Measurements from ENCODE around the gene ADGRA1. TPM values are rescaled to one million over a fixed set of nuclear protein-coding genes. Genes with fewer than 3 reads are reported as not detected.
"Not testable (repeated sequence)": the region's sequence is repeated elsewhere in the genome, so short reads cannot be mapped to it uniquely, and the experiment has no call there.

Gene ADGRA1
- total RNA-seq, 4 donors from 2014 or later = 0.13 to 0.40 (median 0.29) TPM

DNA sequence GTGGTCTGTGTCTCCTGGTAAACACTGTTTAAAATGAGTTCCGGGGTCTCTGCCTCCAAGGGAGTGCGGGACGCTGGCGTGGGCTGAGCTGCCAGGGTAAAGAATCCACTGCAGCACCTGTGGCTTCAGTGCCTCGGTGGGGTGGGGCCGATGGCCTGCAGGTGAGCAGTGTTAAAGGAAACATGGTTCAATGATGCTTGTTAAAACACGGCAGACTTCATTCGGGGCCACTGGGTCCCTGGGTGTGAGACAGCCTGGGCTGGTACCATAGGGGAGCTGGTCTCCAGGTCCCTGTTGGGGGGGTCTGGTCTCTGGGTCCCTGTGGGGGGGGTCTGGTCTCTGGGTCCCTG is 47.4 kb downstream of the ADGRA1 start:
- no peaks in the 10 kb centered on the region for H3K27me3 ChIP-seq
- H3K4me3 ChIP-seq (replicated peaks in 1 of 3) = no peak overlapping the region
- H3K27ac ChIP-seq = no peak overlapping the region
- intact Hi-C loops (cut with DNase I) = no loop called here
- DNase-seq = no peak
- no peaks in the 10 kb centered on the region for H3K36me3 ChIP-seq
- WGBS, 2 donors = 58 to 61% methylated on average over 8 of the region's 8 CpGs
- peaks cover 0 to 4% of the 10 kb centered on the region in 2 donors for H3K4me1 ChIP-seq
- H3K9me3 ChIP-seq = no peaks in the 10 kb centered on the region
- TF ChIP-seq, protein P1, sequence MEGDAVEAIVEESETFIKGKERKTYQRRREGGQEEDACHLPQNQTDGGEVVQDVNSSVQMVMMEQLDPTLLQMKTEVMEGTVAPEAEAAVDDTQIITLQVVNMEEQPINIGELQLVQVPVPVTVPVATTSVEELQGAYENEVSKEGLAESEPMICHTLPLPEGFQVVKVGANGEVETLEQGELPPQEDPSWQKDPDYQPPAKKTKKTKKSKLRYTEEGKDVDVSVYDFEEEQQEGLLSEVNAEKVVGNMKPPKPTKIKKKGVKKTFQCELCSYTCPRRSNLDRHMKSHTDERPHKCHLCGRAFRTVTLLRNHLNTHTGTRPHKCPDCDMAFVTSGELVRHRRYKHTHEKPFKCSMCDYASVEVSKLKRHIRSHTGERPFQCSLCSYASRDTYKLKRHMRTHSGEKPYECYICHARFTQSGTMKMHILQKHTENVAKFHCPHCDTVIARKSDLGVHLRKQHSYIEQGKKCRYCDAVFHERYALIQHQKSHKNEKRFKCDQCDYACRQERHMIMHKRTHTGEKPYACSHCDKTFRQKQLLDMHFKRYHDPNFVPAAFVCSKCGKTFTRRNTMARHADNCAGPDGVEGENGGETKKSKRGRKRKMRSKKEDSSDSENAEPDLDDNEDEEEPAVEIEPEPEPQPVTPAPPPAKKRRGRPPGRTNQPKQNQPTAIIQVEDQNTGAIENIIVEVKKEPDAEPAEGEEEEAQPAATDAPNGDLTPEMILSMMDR (IDR thresholded peaks at IDR 0.05) = no peak
- TF ChIP-seq POLR2A (IDR thresholded peaks at IDR 0.05) = no peak

DNA sequence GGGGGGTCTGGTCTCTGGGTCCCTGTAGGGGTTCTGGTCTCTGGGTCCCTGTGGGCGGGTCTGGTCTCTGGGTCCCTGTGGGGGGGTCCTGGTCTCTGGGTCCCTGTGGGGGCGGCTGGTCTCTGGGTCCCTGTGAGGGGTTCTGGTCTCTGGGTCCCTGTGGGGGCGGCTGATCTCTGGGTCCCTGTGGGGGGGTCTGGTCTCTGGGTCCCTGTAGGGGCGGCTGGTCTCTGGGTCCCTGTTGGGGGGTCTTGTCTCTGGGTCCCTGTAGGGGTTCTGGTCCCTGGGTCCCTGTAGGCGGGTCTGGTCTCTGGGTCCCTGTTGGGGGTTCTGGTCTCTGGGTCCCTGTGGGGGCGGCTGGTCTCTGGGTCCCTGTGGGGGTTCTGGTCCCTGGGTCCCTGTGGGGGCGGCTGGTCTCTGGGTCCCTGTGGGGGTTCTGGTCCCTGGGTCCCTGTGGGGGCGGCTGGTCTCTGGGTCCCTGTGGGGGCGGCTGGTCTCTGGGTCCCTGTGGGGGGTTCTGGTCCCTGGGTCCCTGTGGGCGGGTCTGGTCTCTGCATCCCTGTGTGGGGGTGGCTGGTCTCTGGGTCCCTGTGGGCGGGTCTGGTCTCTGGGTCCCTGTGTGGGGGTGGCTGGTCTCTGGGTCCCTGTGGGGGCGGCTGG is 49.9 kb downstream of the ADGRA1 start:
- H3K36me3 ChIP-seq; intact Hi-C loops (cut with DNase I); H3K4me3 ChIP-seq (replicated peaks in 1 of 3); H3K27ac ChIP-seq; H3K27me3 ChIP-seq; DNase-seq; H3K4me1 ChIP-seq; H3K9me3 ChIP-seq: not testable (repeated sequence)
- WGBS, 2 donors = 78% methylated on average over 3 of the region's 12 CpGs; no CpG with 5 or more reads in 1 of the 2 donors

DNA sequence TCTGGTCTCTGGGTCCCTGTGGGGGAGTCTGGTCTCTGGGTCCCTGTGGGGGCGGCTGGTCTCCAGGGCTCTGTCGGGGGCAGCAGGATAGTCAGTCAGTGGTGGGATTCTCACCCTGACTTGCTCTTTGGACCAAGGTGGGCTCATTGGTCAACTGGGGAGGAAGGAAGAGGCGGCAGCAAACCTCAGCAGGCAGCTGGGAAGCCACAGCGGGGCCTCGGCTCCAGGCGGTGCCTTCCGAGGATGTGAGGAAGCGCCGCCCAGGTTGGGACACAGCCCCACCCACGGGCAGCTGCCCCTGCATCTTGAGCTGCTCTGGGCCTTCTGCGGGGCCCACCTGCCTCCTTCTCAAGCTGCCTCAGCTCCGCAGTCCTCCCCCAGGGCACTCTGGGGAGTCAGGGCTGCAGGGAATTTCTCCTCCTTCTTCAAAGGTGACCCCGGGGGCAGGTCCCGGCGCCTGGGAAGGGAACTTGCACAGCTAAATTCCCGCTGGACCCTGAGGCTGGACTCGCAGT is 51.9 kb downstream of the ADGRA1 start:
- no peaks in the 10 kb centered on the region for H3K4me1 ChIP-seq
- no peaks in the 10 kb centered on the region for H3K9me3 ChIP-seq
- WGBS, 2 donors = 24 to 62% methylated on average over 13 to 14 of the region's 17 CpGs
- no peak for TF ChIP-seq POLR2A (IDR thresholded peaks at IDR 0.05)
- TF ChIP-seq, protein P1 (IDR thresholded peaks at IDR 0.05) = no peak
- no peaks in the 10 kb centered on the region for H3K36me3 ChIP-seq
- DNase-seq = no peak
- no peaks in the 10 kb centered on the region for H3K27me3 ChIP-seq
- H3K27ac ChIP-seq = no peak overlapping the region
- no peak overlapping the region for H3K4me3 ChIP-seq (replicated peaks in 1 of 3)
- intact Hi-C loops (cut with DNase I) = no loop called here

DNA sequence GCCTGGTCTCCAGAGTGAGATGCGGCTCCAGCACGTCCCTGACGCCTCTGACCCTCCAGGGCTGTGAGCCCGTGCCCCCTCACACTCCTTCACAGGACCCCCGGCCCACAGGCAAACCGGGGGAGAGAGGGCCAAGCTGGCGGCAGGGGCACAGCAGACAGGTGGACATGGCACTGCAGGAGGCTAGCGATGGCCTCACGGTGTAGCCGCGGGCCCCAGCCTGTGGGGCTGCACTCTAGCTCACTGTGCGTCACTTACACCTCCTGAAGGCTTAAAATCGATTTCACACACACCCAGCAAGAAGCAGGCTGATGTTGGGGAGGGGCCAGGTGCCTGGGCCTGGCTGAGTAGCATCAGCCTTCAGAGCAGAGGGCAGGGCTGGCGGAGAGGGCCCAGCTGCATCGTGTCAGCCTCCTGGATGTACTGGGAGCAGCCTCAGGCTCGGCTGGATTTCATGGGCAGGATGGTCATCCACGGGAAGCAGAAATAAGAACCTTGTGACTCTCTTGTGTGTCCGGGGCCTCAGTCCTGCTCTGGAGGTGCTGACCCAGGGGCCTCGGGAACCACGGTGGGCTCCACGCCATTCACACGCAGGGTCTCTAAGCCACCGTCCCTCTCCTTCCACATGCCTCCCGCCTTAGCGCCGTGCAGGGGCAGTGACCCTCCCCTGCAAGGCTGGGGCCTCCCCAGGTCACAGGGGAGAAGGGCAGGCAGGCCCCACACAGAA is 52.9 kb downstream of the ADGRA1 start:
- no peaks in the 10 kb centered on the region for H3K9me3 ChIP-seq
- H3K4me1 ChIP-seq = no peaks in the 10 kb centered on the region
- no peak overlapping the region for H3K4me3 ChIP-seq (replicated peaks in 1 of 3)
- DNase-seq = no peak
- 68 to 74% methylated on average over 9 to 15 of the region's 26 CpGs for WGBS, 2 donors
- TF ChIP-seq POLR2A (IDR thresholded peaks at IDR 0.05) = no peak
- TF ChIP-seq, protein P1 (IDR thresholded peaks at IDR 0.05) = no peak
- no peak overlapping the region for H3K27ac ChIP-seq
- intact Hi-C loops (cut with DNase I) = no loop called here
- H3K27me3 ChIP-seq = no peaks in the 10 kb centered on the region
- H3K36me3 ChIP-seq = no peaks in the 10 kb centered on the region

DNA sequence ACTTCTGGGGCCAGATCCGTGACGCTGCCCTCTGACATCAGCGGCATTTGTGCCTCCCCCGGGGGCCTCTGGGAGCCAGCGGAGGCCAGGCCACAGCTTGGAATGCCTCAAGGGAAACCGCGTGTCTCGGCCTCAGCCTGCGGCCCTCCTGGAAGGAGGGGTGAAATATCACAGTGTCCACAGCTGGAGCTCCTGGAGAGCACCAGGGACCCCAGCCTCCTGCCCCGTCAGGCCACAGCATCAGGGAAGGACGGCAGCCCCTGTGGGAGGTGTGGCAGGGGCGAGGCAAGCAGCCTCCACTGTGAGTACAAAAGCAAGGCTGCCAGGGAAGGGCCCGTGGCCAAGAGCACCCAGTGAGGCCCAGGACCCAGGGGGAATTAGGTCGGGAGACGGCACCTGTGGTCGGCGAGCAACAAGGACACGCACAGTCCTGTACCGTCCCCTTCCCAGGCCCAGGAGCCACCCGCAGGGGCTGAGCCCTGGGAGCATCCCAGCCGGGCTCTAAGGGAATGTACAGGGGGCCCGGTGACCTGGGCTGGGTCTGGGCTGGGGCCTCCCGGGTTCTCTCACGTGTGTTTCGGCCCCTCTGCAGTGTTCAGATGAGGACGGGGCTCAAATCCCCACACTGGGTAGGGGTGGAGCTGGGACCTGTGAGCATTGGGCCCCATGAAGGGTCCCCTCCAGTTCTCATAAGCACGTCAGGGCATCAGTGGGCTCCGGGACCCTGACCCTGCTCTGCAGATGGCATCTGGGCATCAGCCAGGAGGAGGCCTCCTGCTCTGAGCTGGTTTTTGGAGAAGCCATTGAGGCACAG is 53.6 kb downstream of the ADGRA1 start:
- no peaks in the 10 kb centered on the region for H3K9me3 ChIP-seq
- no peak for DNase-seq
- TF ChIP-seq POLR2A (IDR thresholded peaks at IDR 0.05) = no peak
- no peaks in the 10 kb centered on the region for H3K36me3 ChIP-seq
- WGBS, 2 donors = 75 to 88% methylated on average over 13 to 24 of the region's 28 CpGs
- H3K27me3 ChIP-seq = no peaks in the 10 kb centered on the region
- H3K4me3 ChIP-seq (replicated peaks in 1 of 3) = no peak overlapping the region
- H3K4me1 ChIP-seq = no peaks in the 10 kb centered on the region
- intact Hi-C loops (cut with DNase I) = no loop called here
- H3K27ac ChIP-seq = no peak overlapping the region
